ENCODE results near the gene OR2A14. TPM values are rescaled to one million over a fixed set of nuclear protein-coding genes. Genes with fewer than 3 reads are reported as not detected.
"Not testable (repeated sequence)": the region's sequence is repeated elsewhere in the genome, so short reads cannot be mapped to it uniquely, and the experiment has no call there.

OR2A14 gene
- total RNA-seq = not detected

DNA sequence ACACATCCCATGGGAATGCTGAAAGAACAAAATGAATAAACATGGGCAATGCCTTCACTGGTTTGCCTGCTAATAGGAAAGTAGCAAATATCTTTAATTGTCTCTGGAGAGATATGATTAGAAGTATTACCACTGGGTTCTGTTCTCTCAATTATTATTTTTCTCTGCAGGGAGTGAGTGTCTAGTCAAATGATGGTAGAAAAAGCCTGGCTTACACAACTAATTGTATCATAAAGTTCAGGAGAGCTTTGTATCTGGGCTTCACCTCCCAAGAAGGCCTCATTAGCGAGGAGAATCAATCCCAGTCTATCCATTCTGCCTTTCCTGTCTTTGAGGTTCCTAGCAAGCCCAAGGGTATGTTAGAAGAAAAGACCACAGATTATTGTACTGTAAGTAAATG, at the start of gene OR2A14:
OR2A14 (plus strand) TSS at position 301 of the 400 bp plus-strand sequence. CDS start 5,937 bp downstream, outside the sequence.
- DNase-seq = no peak

GRCh38 chr7:144074374-144074773, 48.6 kb upstream of the OR2A14 start:
- DNase-seq = no peak

DNA sequence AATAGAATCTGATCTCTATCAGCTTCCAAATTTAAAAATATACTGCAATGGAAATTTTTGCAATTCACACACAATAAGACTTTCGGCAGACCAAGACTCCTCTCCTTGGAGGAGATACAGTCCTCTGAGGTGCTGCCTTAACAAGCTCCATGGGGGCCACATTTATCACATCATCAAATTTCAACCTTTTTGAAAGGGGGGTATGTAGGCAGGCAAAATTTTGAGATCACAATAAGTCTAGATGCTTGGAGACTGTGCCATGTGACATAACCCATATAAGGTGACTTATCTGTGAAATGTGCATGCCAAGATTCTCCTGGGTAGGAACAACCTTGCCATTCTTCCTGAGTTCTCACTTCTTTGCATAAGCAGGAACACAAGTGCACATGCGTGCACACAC, 37.0 kb upstream of the OR2A14 start, which contains the start of gene OR2A12:
OR2A12 (plus strand) TSS at position 301 of the 400 bp plus-strand sequence. CDS start 8,830 bp downstream, outside the sequence.
- no peak for DNase-seq

- DNase-seq = no peak
Measured at GRCh38 chr7:144086730-144087129, 36.2 kb upstream of the OR2A14 start.

GRCh38 chr7:144087230-144087629, 35.7 kb upstream of the OR2A14 start:
- DNase-seq = no peak

GRCh38 chr7:144090667-144091066, 32.3 kb upstream of the OR2A14 start:
- DNase-seq = no peak

GRCh38 chr7:144098776-144099175, 24.2 kb upstream of the OR2A14 start:
- DNase-seq = no peak

GRCh38 chr7:144100607-144101006, 22.4 kb upstream of the OR2A14 start:
- no peak for DNase-seq

DNA sequence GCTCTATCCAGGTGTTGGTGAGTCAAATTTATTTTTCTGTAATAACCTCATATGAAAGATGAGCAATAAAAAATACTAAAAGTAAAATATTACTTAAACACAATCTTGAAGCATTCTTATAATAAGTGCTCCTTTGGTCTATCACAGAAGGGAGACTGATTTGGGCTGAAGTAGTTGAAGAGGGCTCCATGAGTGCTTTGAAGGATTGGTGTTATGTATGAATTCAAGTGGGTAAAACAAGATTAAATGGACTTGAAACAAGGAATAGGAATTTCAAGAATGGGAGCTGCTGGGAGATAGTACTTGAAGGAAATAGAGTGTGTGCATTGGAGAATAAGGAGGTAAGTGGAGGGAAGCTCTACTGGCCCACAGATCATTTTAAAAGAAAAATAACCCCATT, 20.9 kb upstream of the OR2A14 start:
- DNase-seq = no peak

DNA sequence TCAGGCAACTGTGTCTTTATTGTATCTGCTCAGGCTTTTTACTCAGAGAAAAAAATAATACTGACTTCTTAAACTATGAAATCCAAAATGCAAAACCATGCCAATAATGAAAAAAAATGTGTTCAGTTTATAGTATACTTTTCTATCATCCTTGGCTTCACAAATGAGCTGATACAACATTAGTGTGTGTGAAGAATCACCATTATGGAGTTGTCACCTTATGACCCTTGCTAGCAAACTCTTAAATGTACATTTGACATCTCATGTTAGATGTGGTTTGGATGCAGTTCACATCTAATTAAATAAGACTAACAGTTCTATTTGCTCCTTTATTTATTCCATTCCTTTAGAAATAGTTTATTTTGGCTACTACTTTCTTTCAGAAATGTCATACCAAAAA, 17.8 kb upstream of the OR2A14 start:
- no peak for DNase-seq

GRCh38 chr7:144109283-144109682, 13.7 kb upstream of the OR2A14 start, which contains the start of gene OR2A2:
TSS of gene OR2A2 (plus strand) at chr7:144109583. CDS start at chr7:144109583, 0 bp downstream.
- no peak for DNase-seq

GRCh38 chr7:144110272-144110671, 12.7 kb upstream of the OR2A14 start:
- DNase-seq = no peak

DNA sequence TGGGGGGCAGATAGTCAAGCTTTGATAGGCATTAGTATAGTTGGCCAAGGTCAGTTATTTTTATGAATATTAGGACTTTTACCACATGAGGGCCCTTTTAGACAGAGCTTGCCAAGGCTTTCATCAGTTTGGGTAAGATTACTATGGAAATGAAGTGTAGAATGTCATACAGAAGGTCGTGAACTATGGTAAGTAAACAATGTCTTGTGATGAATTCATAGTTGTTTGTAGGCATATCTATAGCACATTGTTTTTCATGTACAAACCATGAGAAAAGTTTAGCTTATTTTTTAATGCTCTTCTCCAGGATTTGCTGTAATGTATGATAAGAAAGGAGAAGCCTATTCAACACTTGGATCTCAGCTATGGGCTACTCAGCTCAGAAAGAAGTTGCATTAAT, 9.3 kb upstream of the OR2A14 start:
- DNase-seq = no peak

DNA sequence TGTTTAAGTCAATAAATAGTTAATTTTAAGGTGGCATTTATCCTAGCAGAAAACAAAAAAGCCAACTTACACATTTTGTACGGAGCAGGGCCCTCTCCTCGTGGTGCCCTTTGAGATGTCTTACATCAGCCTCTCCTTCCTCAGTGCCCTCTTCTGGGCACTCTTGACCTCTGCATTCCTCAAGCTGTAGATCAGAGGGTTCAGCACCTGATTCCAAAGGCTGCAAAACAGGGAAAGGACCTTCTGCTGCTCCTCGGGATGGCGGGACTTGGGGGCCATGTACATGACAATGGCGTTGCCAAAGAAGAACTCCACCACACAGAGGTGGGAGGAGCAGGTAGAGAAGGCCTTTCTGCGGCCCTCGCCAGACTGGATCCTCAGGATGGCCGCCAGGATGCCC, 4.6 kb upstream of the OR2A14 start:
- DNase-seq = no peak

- peak; percentile 82 for DNase-seq
Measured at GRCh38 chr7:144127714-144128334, 4.8 kb downstream of the OR2A14 start.

DNA sequence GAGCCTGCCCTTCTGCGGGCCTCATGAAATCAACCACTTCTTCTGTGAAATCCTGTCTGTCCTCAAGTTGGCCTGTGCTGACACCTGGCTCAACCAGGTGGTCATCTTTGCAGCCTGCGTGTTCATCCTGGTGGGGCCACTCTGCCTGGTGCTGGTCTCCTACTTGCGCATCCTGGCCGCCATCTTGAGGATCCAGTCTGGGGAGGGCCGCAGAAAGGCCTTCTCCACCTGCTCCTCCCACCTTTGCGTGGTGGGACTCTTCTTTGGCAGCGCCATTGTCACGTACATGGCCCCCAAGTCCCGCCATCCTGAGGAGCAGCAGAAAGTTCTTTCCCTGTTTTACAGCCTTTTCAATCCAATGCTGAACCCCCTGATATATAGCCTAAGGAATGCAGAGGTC, 6.6 kb downstream of the OR2A14 start:
- not testable (repeated sequence) for DNase-seq

DNA sequence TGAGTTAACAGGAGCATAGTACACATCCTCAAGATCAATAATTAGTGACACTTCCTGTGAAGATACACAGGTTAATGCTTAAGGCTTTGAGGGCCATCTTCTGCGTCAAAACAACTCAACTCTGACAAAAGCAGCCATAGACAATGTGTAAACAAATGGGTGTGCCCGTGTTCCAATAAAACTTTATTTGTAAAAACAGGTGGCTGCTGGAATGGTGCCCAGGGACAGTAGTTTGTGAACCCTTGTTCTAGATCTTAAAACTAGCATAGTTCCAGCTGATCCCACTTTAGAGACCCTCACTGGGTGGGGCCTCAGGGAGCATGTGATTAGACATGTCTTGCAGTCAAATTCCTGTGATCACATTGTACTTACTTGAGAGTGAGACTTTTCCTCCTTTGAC, 7.8 kb downstream of the OR2A14 start:
- no peak for DNase-seq

GRCh38 chr7:144132262-144132661, 9.3 kb downstream of the OR2A14 start:
- DNase-seq = no peak

DNA sequence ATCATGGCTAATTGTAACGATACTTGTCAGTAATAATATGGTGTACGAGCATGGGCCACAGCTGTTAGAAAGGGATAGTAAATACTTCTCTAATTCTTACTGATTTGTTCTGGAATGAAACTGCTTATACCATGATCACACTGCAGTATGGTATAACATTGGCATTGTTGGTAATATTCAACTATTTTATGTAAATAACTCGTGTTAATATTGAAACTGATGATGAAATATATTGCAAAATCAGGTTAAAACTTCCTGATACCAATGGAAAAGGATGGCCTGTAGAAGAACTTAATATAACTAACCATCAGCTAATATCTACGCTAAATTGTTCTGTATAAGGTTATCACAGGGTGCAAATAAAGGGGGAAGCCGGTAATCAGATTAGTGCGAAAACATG, 10.3 kb downstream of the OR2A14 start:
- DNase-seq = no peak

- no peak for DNase-seq
Measured at GRCh38 chr7:144134116-144134515, 11.1 kb downstream of the OR2A14 start.

DNA sequence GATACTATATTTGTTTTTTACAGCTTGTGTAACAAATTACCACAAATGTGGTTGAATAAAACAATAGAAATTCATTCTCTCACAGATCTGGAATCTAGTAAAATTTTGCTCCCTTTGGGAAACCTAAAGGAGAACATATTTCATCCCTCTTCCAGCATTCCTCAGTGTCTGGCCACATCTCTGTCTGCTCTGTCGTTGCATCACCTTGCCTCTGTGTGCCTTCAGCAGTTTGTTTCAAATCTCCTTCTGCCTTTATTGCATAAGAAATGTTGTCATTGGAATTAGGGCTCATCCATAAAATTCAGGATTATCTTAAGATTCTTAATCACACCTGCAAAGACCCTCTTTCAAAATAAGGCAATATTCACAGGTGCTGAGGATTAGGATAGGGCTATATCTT, 14.5 kb downstream of the OR2A14 start:
- no peak for DNase-seq

DNA sequence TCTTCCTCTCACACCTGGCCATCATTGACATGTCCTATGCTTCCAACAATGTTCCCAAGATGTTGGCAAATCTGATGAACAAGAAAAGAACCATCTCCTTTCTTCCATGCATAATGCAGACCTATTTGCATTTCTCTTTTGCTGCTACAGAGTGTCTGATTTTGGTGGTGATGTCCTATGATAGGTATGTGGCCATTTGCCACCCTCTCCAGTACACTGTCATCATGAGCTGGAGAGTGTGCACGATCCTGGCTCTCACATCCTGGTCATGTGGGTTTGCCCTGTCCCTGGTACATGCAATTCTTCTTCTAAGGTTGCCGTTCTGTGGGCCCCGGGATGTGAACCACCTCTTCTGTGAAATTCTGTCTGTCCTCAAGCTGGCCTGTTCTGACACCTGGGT, 19.2 kb downstream of the OR2A14 start:
- no peak for DNase-seq

DNA sequence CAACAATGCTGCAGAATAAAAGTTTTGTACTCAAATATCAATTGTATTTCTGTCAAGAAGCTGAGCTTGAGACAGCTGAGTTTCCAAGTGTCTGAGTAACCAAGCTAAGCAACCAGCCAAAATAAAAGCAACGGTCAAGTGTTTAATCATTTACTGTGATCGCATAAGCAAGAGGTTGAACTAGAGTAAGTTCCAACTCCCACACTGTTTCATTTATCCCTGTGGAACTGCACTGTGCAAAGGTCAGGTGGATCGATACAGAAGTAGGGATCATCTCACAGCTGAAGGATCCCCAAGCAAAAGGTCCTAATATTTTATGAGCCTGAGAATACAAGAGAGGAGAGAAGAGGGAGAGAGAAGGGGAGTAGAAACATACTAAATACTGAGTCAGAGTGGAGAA, 21.4 kb downstream of the OR2A14 start:
- DNase-seq = no peak

DNA sequence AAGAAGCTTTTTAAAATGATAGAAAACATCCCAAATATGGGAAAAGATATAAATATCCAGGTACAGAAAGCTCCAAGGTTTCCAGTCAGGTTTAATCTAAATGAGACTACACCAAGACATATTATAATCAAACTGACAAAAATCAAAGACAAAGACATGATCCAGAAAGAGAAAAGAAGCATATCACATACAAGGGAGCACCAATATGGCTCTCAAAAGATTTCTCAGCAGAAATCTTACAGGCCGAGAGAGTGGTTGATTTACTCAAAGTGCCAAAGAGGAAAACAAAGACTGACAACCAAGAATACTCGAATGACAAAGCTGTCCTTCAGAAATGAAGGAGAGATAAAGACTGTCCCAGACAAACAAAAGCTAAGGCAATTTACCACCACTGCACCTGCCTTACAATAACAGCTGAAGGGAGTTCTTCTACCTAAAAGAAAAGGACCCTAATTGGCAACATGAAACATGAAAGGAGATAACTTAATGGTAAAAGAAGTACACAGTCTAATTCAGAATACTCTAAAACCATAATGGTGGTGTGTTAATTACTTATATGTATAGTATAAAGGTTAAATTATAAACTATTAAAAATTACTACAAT, 25.4 kb downstream of the OR2A14 start:
- DNase-seq = no peak

DNA sequence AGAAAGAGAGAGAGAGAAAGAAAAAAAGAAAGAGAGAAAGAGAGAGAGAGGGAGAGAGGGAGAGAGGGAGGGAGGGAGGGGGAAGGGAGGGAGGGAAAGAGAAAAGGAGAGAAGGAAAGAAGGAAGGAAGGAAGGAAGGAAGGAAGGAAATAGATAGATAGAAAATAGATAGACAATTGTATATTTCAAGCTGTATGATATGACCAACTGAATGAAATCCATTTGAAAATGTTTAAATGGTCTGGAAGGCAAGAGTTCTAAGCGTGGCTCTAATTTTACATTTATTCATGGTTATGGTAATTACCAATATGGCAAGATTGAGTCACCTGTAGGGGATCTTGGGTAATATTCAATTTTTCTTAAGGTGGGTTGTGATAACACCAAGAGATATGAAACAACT, 35.9 kb downstream of the OR2A14 start:
- DNase-seq = no peak

Data from effector CD4-positive, alpha-beta T cell (primary cell).